Fibroblast of villous mesenchyme (primary cell): ENCODE measurements around the gene CLCN2. TPM values are rescaled to one million over a fixed set of nuclear protein-coding genes. Genes with fewer than 3 reads are reported as not detected.

Source experiments
- DNase-seq: peaks from one replicate; pipeline ENCODE4 v3.0.0-alpha.2; 2010; ENCODE audit warnings: low read depth
- H3K4me3 ChIP-seq: 2 replicates; pipeline ENCODE4 v1.5.1; 2011; ENCODE audit warnings: low read depth, mild to moderate bottlenecking, low read length
- CTCF ChIP-seq: IDR thresholded peaks from 2 replicates; pipeline ENCODE4 v1.5.1; 2012; ENCODE audit warnings: low read depth, mild to moderate bottlenecking, low read length; ENCODE audit not compliant: insufficient read depth
- total RNA-seq: library from RNA; depleted of rRNA; stranded (reverse); fragments of >200 nt; gene quantifications from 2 replicates; pipeline ENCODE4 v1.2.3, GENCODE V29; 2012

CLCN2 gene
- total RNA-seq, 1 donor: 6.0 TPM

- no peak for TF ChIP-seq CTCF
- no peak for DNase-seq
These were observed 53.5 kb downstream of the CLCN2 start for GRCh38 chr3:184307915-184308314.

GRCh38 chr3:184306341-184306972 is 54.9 kb downstream of the CLCN2 start:
- DNase-seq: no peak
- no peak for TF ChIP-seq CTCF
- H3K4me3 ChIP-seq: no peak overlapping the region

More at GRCh38 chr3:184307915-184308314, 53.5 kb downstream of the CLCN2 start:
- no peak overlapping the region for H3K4me3 ChIP-seq

GRCh38 chr3:184305577-184305976 is 55.8 kb downstream of the CLCN2 start:
- DNase-seq: no peak
- H3K4me3 ChIP-seq: no peak overlapping the region
- peak; percentile 40 for TF ChIP-seq CTCF

GRCh38 chr3:184300378-184300720 is 61.1 kb downstream of the CLCN2 start:
- peak; percentile 11 for DNase-seq
- peak overlapping the region; percentile 75 for H3K4me3 ChIP-seq
- no peak for TF ChIP-seq CTCF

GRCh38 chr3:184299488-184300377 is 61.7 kb downstream of the CLCN2 start:
- peak; percentile 54 for DNase-seq
- TF ChIP-seq CTCF: no peak
- peak overlapping the region; percentile 75 for H3K4me3 ChIP-seq

GRCh38 chr3:184298759-184299487 is 62.5 kb downstream of the CLCN2 start, which contains the start of gene PSMD2:
Gene PSMD2, plus strand, starts transcription at chr3:184299241. Its CDS starts 26 bp downstream, at chr3:184299267.
- peak; percentile 97 for DNase-seq
- peak within 1 kb of the TSS; percentile 75 for H3K4me3 ChIP-seq
- TF ChIP-seq CTCF: no peak
